Natural killer cell (primary cell): ENCODE measurements around the gene ABCA3. TPM values are rescaled to one million over a fixed set of nuclear protein-coding genes. Genes with fewer than 3 reads are reported as not detected.

Source experiments
- ATAC-seq, 3 donors: fragments of 150-1000 bp in 2 of 3; fragments of 200-7000 bp in 1 of 3; cut with Tn5 transposase; 1 replicate in 1 of 3; 2 replicates in 2 of 3; pipeline ENCODE4 v1.10.0; 2021; ENCODE audit warnings: mild to moderate bottlenecking in 2 of 3, moderate library complexity in 2 of 3
- DNase-seq, 2 donors: peaks; one replicate each; pipeline versions ENCODE4 v3.0.0 to v3.0.0-alpha.2; 2013 to 2021; ENCODE audit warnings: mixed read lengths in 1 of 2
- H3K27ac ChIP-seq: one replicate; pipeline ENCODE4 v1.5.1; 2013; ENCODE audit warnings: mild to moderate bottlenecking, low read length
- H3K27me3 ChIP-seq: one replicate; pipeline ENCODE4 v1.6.1; 2013; ENCODE audit warnings: low read length; ENCODE audit not compliant: control insufficient read depth, insufficient read depth
- H3K36me3 ChIP-seq: one replicate; pipeline ENCODE4 v1.6.1; 2013; ENCODE audit warnings: low read length; ENCODE audit not compliant: control insufficient read depth, insufficient read depth
- H3K4me1 ChIP-seq: one replicate; pipeline ENCODE4 v1.6.1; 2013; ENCODE audit warnings: low read length; ENCODE audit not compliant: control insufficient read depth, insufficient read depth
- H3K4me3 ChIP-seq: one replicate; pipeline ENCODE4 v1.5.1; 2013; ENCODE audit warnings: low read length
- H3K9me3 ChIP-seq: one replicate; pipeline ENCODE4 v1.6.1; 2013; ENCODE audit warnings: low read length; ENCODE audit not compliant: control insufficient read depth, insufficient read depth
- H3K27ac Mint-ChIP-seq, 2 donors: one replicate each; pipeline ENCODE4 v1.8.0; 2022; ENCODE audit warnings: mild to moderate bottlenecking in 2 of 2, mixed read lengths in 2 of 2, moderate library complexity in 1 of 2
- H3K27me3 Mint-ChIP-seq, 2 donors: one replicate each; pipeline ENCODE4 v1.8.0; 2022; ENCODE audit warnings: low read depth in 2 of 2, mixed read lengths in 2 of 2
- H3K36me3 Mint-ChIP-seq: one replicate; pipeline ENCODE4 v1.8.0; 2022; ENCODE audit warnings: mixed read lengths
- H3K4me1 Mint-ChIP-seq, 2 donors: one replicate each; pipeline ENCODE4 v1.8.0; 2022; ENCODE audit warnings: mixed read lengths in 2 of 2
- H3K4me3 Mint-ChIP-seq: one replicate; pipeline ENCODE4 v1.8.0; 2022; ENCODE audit warnings: mild to moderate bottlenecking, moderate library complexity, mixed read lengths
- H3K9me3 Mint-ChIP-seq, 2 donors: one replicate each; pipeline ENCODE4 v1.8.0; 2022; ENCODE audit warnings: mixed read lengths in 2 of 2
- WGBS: methylation state at CpG from one replicate; pipeline ENCODE4 v1.1.7; 2013; ENCODE audit warnings: missing lambda C conversion rate; ENCODE audit not compliant: insufficient coverage; 5-methylcytosine and 5-hydroxymethylcytosine counted together
- intact Hi-C: fragments of 100-400 bp; cut with micrococcal nuclease; formaldehyde crosslinking; loops from one replicate; pipeline ENCODE4 v1.14.2; 2022
- total RNA-seq, 4 donors: library from RNA; stranded (reverse); fragments of 120-200 nt in 1 of 4; gene quantifications; one replicate each; pipeline versions ENCODE4 v1.2.3 to v1.2.4, GENCODE V29; 2013 to 2022
- TF ChIP-seq, protein P1 (sequence below): fragments of 200-600 bp; IDR thresholded peaks from one replicate; pipeline ENCODE4 v1.8.0; 2022; ENCODE audit warnings: antibody characterized with exemption

The ABCA3 gene
- 10 to 100 TPM; 12.2 to 17.5 (median 16.6) TPM for total RNA-seq
- 4.3 TPM for total RNA-seq (2013)

DNA sequence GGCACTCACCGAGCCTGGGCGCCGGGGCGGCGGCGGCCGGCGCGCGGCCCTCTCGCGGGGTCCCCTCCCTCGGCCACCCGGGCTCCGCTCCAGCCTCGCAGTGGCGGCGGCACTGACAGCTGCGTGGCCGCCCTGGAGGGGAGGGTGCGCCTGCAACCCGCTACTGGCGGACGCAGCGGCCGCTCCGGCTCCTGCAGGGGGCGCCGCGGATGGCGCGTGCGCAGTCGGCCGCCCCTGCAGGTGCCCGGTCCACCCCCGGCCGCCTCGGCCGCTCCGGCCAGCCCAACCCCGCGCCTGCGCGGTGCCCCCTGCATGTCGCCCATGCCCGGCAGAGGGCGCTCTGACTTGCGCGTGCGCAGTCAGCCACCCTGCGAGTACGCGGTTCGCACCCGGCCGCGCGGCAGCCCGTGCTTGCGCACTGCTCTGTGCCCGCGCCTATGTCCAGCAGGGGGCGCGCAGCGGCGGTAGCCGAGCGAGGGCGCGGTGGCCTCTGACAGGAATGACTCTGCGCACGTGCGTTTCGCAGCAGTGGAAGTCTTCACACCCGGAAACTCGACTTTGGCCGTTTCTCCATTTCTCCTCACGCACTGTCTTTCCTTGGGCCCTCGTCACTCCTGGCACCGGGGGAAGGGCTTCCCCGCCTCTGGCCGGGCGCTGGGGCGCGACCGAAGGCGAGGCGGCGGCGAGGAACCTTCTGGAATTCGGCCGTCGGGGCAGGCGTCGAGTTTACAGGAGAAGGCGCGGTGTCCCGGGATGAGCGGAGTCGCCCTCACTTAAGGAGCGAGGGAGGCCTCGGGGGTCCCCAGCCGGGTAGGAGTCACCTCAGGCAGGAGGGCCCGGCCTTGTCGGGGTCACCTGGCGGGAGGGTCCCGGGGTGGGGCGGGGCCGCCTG, at the start of gene ABCA3:
Gene ABCA3 (minus strand): TSS at position 165 of the 892 bp plus-strand sequence. CDS start 14,262 bp downstream, outside the sequence.
- Histone ChIP-seq H3K4me3 (peak within 1 kb of the TSS; percentile 49), H3K36me3 (no peaks in the 10 kb centered on the region), H3K4me1 (peaks cover 19% of the 10 kb centered on the region), H3K27me3 (no peaks in the 10 kb centered on the region), H3K9me3 (no peaks in the 10 kb centered on the region), H3K27ac (no peak within 1 kb of the TSS)
- Mint-ChIP-seq H3K27ac (peak within 1 kb of the TSS; percentile 56 to 82), H3K36me3 (no peaks in the 10 kb centered on the region), H3K4me3 (peak within 1 kb of the TSS; percentile 92), H3K4me1 (peaks cover 13 to 20% of the 10 kb centered on the region in 2 donors), H3K9me3 (no peaks in the 10 kb centered on the region), H3K27me3 (peaks cover 0 to under 1% of the 10 kb centered on the region in 2 donors)
- TF ChIP-seq, protein P1, sequence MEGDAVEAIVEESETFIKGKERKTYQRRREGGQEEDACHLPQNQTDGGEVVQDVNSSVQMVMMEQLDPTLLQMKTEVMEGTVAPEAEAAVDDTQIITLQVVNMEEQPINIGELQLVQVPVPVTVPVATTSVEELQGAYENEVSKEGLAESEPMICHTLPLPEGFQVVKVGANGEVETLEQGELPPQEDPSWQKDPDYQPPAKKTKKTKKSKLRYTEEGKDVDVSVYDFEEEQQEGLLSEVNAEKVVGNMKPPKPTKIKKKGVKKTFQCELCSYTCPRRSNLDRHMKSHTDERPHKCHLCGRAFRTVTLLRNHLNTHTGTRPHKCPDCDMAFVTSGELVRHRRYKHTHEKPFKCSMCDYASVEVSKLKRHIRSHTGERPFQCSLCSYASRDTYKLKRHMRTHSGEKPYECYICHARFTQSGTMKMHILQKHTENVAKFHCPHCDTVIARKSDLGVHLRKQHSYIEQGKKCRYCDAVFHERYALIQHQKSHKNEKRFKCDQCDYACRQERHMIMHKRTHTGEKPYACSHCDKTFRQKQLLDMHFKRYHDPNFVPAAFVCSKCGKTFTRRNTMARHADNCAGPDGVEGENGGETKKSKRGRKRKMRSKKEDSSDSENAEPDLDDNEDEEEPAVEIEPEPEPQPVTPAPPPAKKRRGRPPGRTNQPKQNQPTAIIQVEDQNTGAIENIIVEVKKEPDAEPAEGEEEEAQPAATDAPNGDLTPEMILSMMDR = peak; percentile 100
- 14% methylated on average over 110 of the region's 110 CpGs for WGBS
- intact Hi-C loops = loop anchor here (5.0 kb wide), 1 partner anchor 171 kb away; the partner anchor contains the start of gene ATP6V0C
- ATAC-seq = peak; percentile 88 to 97 (median 90)
- DNase-seq = peak; percentile 97 to 98

DNA sequence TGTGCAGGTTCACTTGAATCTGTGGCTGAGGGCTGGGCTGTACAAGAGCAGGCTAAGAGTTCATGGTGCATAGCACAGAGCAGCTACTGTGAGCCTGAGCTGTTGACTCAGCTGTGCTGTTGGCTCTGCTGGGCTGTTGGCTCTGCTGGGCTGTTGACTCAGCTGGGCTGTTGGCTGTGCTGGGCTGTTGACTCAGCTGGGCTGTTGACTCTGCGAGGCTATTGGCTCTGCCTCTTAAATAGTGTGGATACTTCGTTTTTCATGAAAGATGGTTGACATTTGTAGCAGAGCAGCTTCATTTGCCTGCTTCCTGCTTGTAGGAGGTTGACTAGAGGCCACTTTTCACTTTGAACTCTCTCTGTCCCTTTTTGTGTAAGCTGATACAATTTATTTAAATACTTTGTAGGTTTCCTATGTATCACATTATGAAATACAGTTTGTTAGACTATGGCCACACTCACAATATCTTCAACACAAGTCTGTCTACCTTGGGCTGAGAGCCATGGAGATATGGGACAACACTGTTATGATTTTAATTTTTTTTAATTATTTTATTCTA, 48.4 kb upstream of the ABCA3 start:
- Mint-ChIP-seq H3K27ac (no peak overlapping the region), H3K4me1 (no peaks in the 10 kb centered on the region), H3K4me3 (no peak overlapping the region), H3K27me3 (peaks cover 7 to 11% of the 10 kb centered on the region in 2 donors), H3K9me3 (no peaks in the 10 kb centered on the region), H3K36me3 (no peaks in the 10 kb centered on the region)
- Histone ChIP-seq H3K9me3 (peaks cover 5% of the 10 kb centered on the region), H3K4me3 (no peak overlapping the region), H3K27ac (no peak overlapping the region), H3K4me1 (no peaks in the 10 kb centered on the region), H3K36me3 (no peaks in the 10 kb centered on the region), H3K27me3 (no peaks in the 10 kb centered on the region)
- ATAC-seq (no peak), DNase-seq (no peak)
- WGBS = 77% methylated on average over 2 of the region's 2 CpGs
- TF ChIP-seq, protein P1 = no peak
- intact Hi-C loops = no loop called here

DNA sequence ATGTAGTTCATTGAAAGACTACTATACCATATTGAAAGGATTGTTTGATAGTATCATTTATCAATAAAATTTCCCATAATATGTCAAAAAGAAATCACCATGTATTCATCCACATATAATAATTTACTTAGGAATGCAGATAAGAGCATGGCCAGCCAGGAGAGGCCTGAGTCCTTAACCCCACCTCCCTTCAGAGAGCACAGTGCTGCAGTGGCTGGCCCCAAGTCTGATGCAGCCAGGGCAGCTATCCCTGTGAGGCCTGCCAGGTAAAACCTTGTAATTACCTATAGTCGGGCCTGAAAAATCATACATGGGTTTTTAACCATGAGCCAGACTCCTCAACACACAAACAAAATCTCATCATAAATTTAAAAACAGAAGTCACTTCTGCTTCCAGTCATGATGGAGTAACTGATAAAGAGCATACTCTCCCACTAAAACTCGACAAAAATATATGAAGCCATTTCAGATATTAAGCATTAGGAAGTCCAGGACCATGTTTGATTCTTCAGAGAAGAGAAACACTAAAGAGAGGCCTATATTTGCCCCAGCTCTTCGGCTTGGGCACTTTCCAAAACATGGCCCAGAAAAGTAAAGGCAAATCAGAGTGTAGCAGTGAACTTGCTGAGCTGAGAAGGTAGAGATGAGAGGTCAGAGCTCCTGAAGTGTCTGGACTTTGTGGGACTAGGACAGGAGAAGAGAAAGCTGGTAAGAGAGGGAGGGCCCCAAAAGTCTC, 47.8 kb upstream of the ABCA3 start:
- Histone ChIP-seq H3K27ac (no peak overlapping the region), H3K27me3 (no peaks in the 10 kb centered on the region), H3K4me1 (no peaks in the 10 kb centered on the region), H3K36me3 (no peaks in the 10 kb centered on the region), H3K9me3 (peaks cover 5% of the 10 kb centered on the region), H3K4me3 (no peak overlapping the region)
- DNase-seq (no peak), ATAC-seq (no peak)
- no peak overlapping the region for H3K4me3 Mint-ChIP-seq
- no peak overlapping the region for H3K27ac Mint-ChIP-seq
- no peaks in the 10 kb centered on the region for H3K9me3 Mint-ChIP-seq
- 71% methylated on average over 3 of the region's 3 CpGs for WGBS
- TF ChIP-seq, protein P1 = no peak
- H3K27me3 Mint-ChIP-seq = peaks cover 7 to 9% of the 10 kb centered on the region in 2 donors
- no peaks in the 10 kb centered on the region for H3K36me3 Mint-ChIP-seq
- intact Hi-C loops = no loop called here
- no peaks in the 10 kb centered on the region for H3K4me1 Mint-ChIP-seq
